Hematopoietic multipotent progenitor cell treated with erythropoietin and hydrocortisone succinate and interleukin-3 and kit ligand, for 17 days (in vitro differentiated cells): Measurements from ENCODE around the gene PUM1.

Experiments used
- DNase-seq: peaks from one replicate; pipeline ENCODE4 v3.0.0-alpha.2; 2015; ENCODE audit warnings: low spot score

Gene PUM1

GRCh38 chr1:30906631-30907441, 158.7 kb downstream of the PUM1 start:
- no peak for DNase-seq

- no peak for DNase-seq
Observed at GRCh38 chr1:30905916-30906620, 159.4 kb downstream of the PUM1 start.

GRCh38 chr1:30905403-30905802, 160.1 kb downstream of the PUM1 start:
- DNase-seq: no peak

- no peak for DNase-seq
Observed at GRCh38 chr1:30904962-30905335, 160.6 kb downstream of the PUM1 start.

- no peak for DNase-seq
Observed at GRCh38 chr1:30904191-30904961, 161.1 kb downstream of the PUM1 start.

- no peak for DNase-seq
Observed at GRCh38 chr1:30903343-30904034, 162.0 kb downstream of the PUM1 start.

- DNase-seq: no peak
Observed at GRCh38 chr1:30902593-30903290, 162.8 kb downstream of the PUM1 start.

GRCh38 chr1:30901798-30902581, 163.5 kb downstream of the PUM1 start:
- DNase-seq: no peak

- DNase-seq: no peak
Observed at GRCh38 chr1:30900931-30901560, 164.5 kb downstream of the PUM1 start.

- DNase-seq: no peak
Observed at GRCh38 chr1:30900486-30900885, 165.0 kb downstream of the PUM1 start.

GRCh38 chr1:30899577-30900389, 165.7 kb downstream of the PUM1 start:
- DNase-seq: no peak

GRCh38 chr1:30898031-30898815, 167.3 kb downstream of the PUM1 start:
- DNase-seq: no peak

GRCh38 chr1:30896905-30897304, 168.6 kb downstream of the PUM1 start:
- no peak for DNase-seq

- DNase-seq: no peak
Observed at GRCh38 chr1:30895944-30896660, 169.4 kb downstream of the PUM1 start.

- no peak for DNase-seq
Observed at GRCh38 chr1:30895382-30895943, 170.1 kb downstream of the PUM1 start.

GRCh38 chr1:30894508-30894973, 171.0 kb downstream of the PUM1 start:
- no peak for DNase-seq

GRCh38 chr1:30893776-30894507, 171.6 kb downstream of the PUM1 start:
- no peak for DNase-seq
